HCT116 (cell line): ENCODE data around the gene IL17REL. TPM values are rescaled to one million over a fixed set of nuclear protein-coding genes. Genes with fewer than 3 reads are reported as not detected.

Experiments used
- ATAC-seq: fragments of 200-7000 bp; cut with Tn5 transposase; 2 replicates; pipeline ENCODE4 v1.9.1; 2020; ENCODE audit warnings: mild to moderate bottlenecking, moderate library complexity
- BruUV-seq: library from RNA; stranded (reverse); fragments of 400-500 nt; replicated peaks from 2 replicates; lab custom pipeline; 2021; lab: Mats Ljungman, UMichigan
- CTCF ChIA-PET: fragments of 300-600 bp; sonication (Branson Sonifier 250); formaldehyde crosslinking; loops from one replicate; lab custom pipeline; 2021; ENCODE audit warnings: antibody characterized with exemption; lab: Charles Lee
- POLR2A ChIA-PET: fragments of 300-600, 350-600 bp; sonication (Branson Sonifier 250); formaldehyde crosslinking; loops from one replicate; lab custom pipeline; 2021; ENCODE audit warnings: antibody characterized with exemption; lab: Charles Lee
- RAD21 ChIA-PET, 2 experiments: fragments of 300-600 bp; sonication (Branson Sonifier 250); formaldehyde crosslinking; loops; one replicate each; lab custom pipeline; 2023; ENCODE audit warnings: low total read pairs in 2 of 2; ENCODE audit not compliant: uncharacterized antibody in 2 of 2, unreplicated experiment in 2 of 2, low non-redundant PET in 1 of 2; lab: Charles Lee
- DNase-seq: peaks from one replicate; pipeline ENCODE4 v3.0.0-alpha.2; 2010; ENCODE audit warnings: low read depth, low spot score
- H2AFZ ChIP-seq: fragments of 200-600 bp; shearing (Covaris generic), sonication (generic); 2 replicates; pipeline ENCODE4 v1.6.1; 2017; ENCODE audit warnings: low read depth, mixed run types, mixed read lengths, antibody characterized with exemption, low read length; ENCODE audit not compliant: poor library complexity, severe bottlenecking
- H3K27ac ChIP-seq: 2 replicates; pipeline ENCODE4 v1.5.1; 2012; ENCODE audit warnings: low read depth, low read length
- H3K27me3 ChIP-seq: fragments of 200-600 bp; sonication (generic); 2 replicates; pipeline ENCODE4 v1.6.1; 2016; ENCODE audit warnings: mixed run types, low read length, mixed read lengths; ENCODE audit not compliant: insufficient read depth
- H3K36me3 ChIP-seq, 2 experiments: fragments of 200-500 bp in 1 of 2; fragments of 200-600 bp in 1 of 2; sonication (Bioruptor generic) in 1 of 2; sonication (generic) in 1 of 2; 2 replicates each; pipeline versions ENCODE4 v1.5.1 to v1.6.1; 2014 to 2016; ENCODE audit warnings: low read length in 2 of 2, inconsistent platforms in 1 of 2, mixed read lengths in 1 of 2, mixed run types in 1 of 2; ENCODE audit not compliant: insufficient read depth in 2 of 2, control insufficient read depth in 1 of 2
- H3K4me1 ChIP-seq, 2 experiments: fragments of 200-600 bp in 1 of 2; sonication (generic) in 1 of 2; 2 replicates each; pipeline versions ENCODE4 v1.5.1 to v1.6.1; 2012 to 2017; ENCODE audit warnings: low read length in 2 of 2, inconsistent platforms in 1 of 2, mild to moderate bottlenecking in 1 of 2, mixed read lengths in 1 of 2, mixed run types in 1 of 2, moderate library complexity in 1 of 2; ENCODE audit not compliant: insufficient read depth in 2 of 2, control insufficient read depth in 1 of 2
- H3K4me2 ChIP-seq: fragments of 200-600 bp; sonication (generic); 2 replicates; pipeline ENCODE4 v1.6.1; 2017; ENCODE audit warnings: mixed run types, low read length, mixed read lengths
- H3K4me3 ChIP-seq, 2 experiments: fragments of 200-600 bp in 1 of 2; sonication (generic) in 1 of 2; replicated peaks in 1 of 2; 2 replicates each; pipeline ENCODE4 v1.5.1; 2011 to 2016; ENCODE audit warnings: low read length in 2 of 2, control low read depth in 1 of 2, low read depth in 1 of 2, mild to moderate bottlenecking in 1 of 2, mixed read lengths in 1 of 2, mixed run types in 1 of 2
- H3K79me2 ChIP-seq: fragments of 200-600 bp; sonication (generic); 2 replicates; pipeline ENCODE4 v1.6.1; 2017; ENCODE audit warnings: mild to moderate bottlenecking, mixed run types, low read length, moderate library complexity, mixed read lengths; ENCODE audit not compliant: insufficient read depth
- H3K9ac ChIP-seq: fragments of 200-600 bp; sonication (generic); 2 replicates; pipeline ENCODE4 v1.6.1; 2016; ENCODE audit warnings: low read length, mixed read lengths
- H3K9me2 ChIP-seq: fragments of 200-600 bp; sonication (generic), shearing (Covaris generic); 2 replicates; pipeline ENCODE4 v1.6.1; 2017; ENCODE audit warnings: mixed run types, mild to moderate bottlenecking, moderate library complexity; ENCODE audit not compliant: insufficient read depth
- H3K9me3 ChIP-seq, 2 experiments: fragments of 200-500 bp in 1 of 2; fragments of 200-600 bp in 1 of 2; sonication (Bioruptor generic) in 1 of 2; sonication (generic) in 1 of 2; 2 replicates each; pipeline ENCODE4 v1.6.1; 2014 to 2017; ENCODE audit warnings: low read length in 2 of 2, mixed read lengths in 2 of 2, inconsistent platforms in 1 of 2, low read depth in 1 of 2, mild to moderate bottlenecking in 1 of 2, mixed run types in 1 of 2, moderate library complexity in 1 of 2; ENCODE audit not compliant: control insufficient read depth in 1 of 2, insufficient read depth in 1 of 2
- H4K20me1 ChIP-seq: fragments of 200-600 bp; sonication (generic), shearing (Covaris generic); 2 replicates; pipeline ENCODE4 v1.6.1; 2017; ENCODE audit warnings: mixed run types, mild to moderate bottlenecking, moderate library complexity; ENCODE audit not compliant: insufficient read depth
- ATF3 ChIP-seq: IDR thresholded peaks from 2 replicates; pipeline ENCODE4 v1.6.1; 2012
- CBX3 ChIP-seq: IDR thresholded peaks from 2 replicates; pipeline ENCODE4 v1.6.1; 2012; ENCODE audit warnings: low read depth
- CEBPB ChIP-seq: IDR thresholded peaks from 2 replicates; pipeline ENCODE4 v1.6.1; 2012; ENCODE audit warnings: low read depth
- CTCF ChIP-seq, 3 experiments: fragments of 200-600 bp in 1 of 3; sonication (generic) in 1 of 3; IDR thresholded peaks in 2 of 3; conservative IDR thresholded peaks in 1 of 3; 2 replicates each; pipeline ENCODE4 v1.5.1; 2012 to 2017; ENCODE audit warnings: low read depth in 2 of 3, low read length in 2 of 3, antibody characterized with exemption in 1 of 3, borderline replicate concordance in 1 of 3, control low read depth in 1 of 3, mild to moderate bottlenecking in 1 of 3, mixed read lengths in 1 of 3, mixed run types in 1 of 3, moderate library complexity in 1 of 3; ENCODE audit not compliant: insufficient read depth in 1 of 3
- EGR1 ChIP-seq: IDR thresholded peaks from 2 replicates; pipeline ENCODE4 v1.6.1; 2012; ENCODE audit warnings: low read depth
- ELF1 ChIP-seq: IDR thresholded peaks from 2 replicates; pipeline ENCODE4 v1.6.1; 2012; ENCODE audit warnings: low read depth, borderline replicate concordance
- EZH2 ChIP-seq: fragments of 200-600 bp; sonication (generic); IDR thresholded peaks from 2 replicates; pipeline ENCODE4 v1.6.1; 2017; ENCODE audit warnings: antibody characterized with exemption, mixed run types
- EZH2phosphoT487 ChIP-seq: fragments of 200-600 bp; IDR thresholded peaks from 2 replicates; pipeline ENCODE4 v1.6.1; 2018; ENCODE audit warnings: antibody characterized with exemption, borderline replicate concordance
- JUND ChIP-seq: IDR thresholded peaks from 2 replicates; pipeline ENCODE4 v1.6.1; 2012
- MAX ChIP-seq: IDR thresholded peaks from 2 replicates; pipeline ENCODE4 v1.6.1; 2012
- POLR2A ChIP-seq: IDR thresholded peaks from 2 replicates; pipeline ENCODE4 v1.7.0; 2011; ENCODE audit warnings: borderline replicate concordance; ENCODE audit not compliant: insufficient read depth, insufficient read length; ENCODE audit errors: extremely low read depth
- POLR2AphosphoS5 ChIP-seq: IDR thresholded peaks from 2 replicates; pipeline ENCODE4 v1.6.1; 2011; ENCODE audit warnings: mild to moderate bottlenecking, low read depth, low read length, moderate library complexity
- SIN3A ChIP-seq: IDR thresholded peaks from 2 replicates; pipeline ENCODE4 v1.6.1; 2012; ENCODE audit warnings: low read depth
- SP1 ChIP-seq: IDR thresholded peaks from 2 replicates; pipeline ENCODE4 v1.6.1; 2012; ENCODE audit warnings: low read depth
- SRF ChIP-seq: IDR thresholded peaks from 2 replicates; pipeline ENCODE4 v1.6.1; 2012; ENCODE audit warnings: low read depth
- TCF7L2 ChIP-seq: IDR thresholded peaks from 2 replicates; pipeline ENCODE4 v1.7.0; 2011; ENCODE audit warnings: borderline replicate concordance, inconsistent platforms; ENCODE audit not compliant: insufficient read depth, insufficient read length; ENCODE audit errors: extremely low read depth
- YY1 ChIP-seq: IDR thresholded peaks from 2 replicates; pipeline ENCODE4 v1.6.1; 2011; ENCODE audit warnings: low read length, low read depth, moderate library complexity, mild to moderate bottlenecking; ENCODE audit not compliant: insufficient replicate concordance; ENCODE audit errors: extremely low read depth
- ZBTB33 ChIP-seq: IDR thresholded peaks from 2 replicates; pipeline ENCODE4 v1.6.1; 2011; ENCODE audit warnings: mild to moderate bottlenecking, low read length, moderate library complexity; ENCODE audit not compliant: insufficient replicate concordance; ENCODE audit errors: extremely low read depth
- ZNF274 ChIP-seq: fragments of 200-500 bp; sonication (Bioruptor generic); IDR thresholded peaks from 2 replicates; pipeline ENCODE4 v1.6.1; 2014; ENCODE audit warnings: mild to moderate bottlenecking, low read depth, low read length, inconsistent platforms
- intact Hi-C: fragments of 100-400 bp; cut with micrococcal nuclease; formaldehyde crosslinking; loops from 2 replicates; pipeline ENCODE4 v1.10.0; 2022
- total RNA-seq: library from RNA; stranded (reverse); gene quantifications from one replicate; pipeline ENCODE4 v1.2.1, GENCODE V29; 2021; ENCODE audit not compliant: unreplicated experiment

Gene IL17REL
- total RNA-seq, 1 experiment from 2014 or later = not detected

GRCh38 chr22:49999063-49999945 is 13.3 kb downstream of the IL17REL start:
- intact Hi-C loops = no loop called here
- Histone ChIP-seq H3K79me2 (no peaks in the 10 kb centered on the region), H3K4me3 (no peak overlapping the region), H3K27me3 (no peaks in the 10 kb centered on the region), H3K9me3 (no peaks in the 10 kb centered on the region), H3K27ac (no peak overlapping the region), H3K9me2 (no peaks in the 10 kb centered on the region), H3K4me2 (no peak overlapping the region), H3K36me3 (no peaks in the 10 kb centered on the region), H3K9ac (no peak overlapping the region), H3K4me1 (peaks cover 0 to 7% of the 10 kb centered on the region in 2 experiments; a peak in 1 of 4 replicates), H2AFZ (no peak overlapping the region), H4K20me1 (no peaks in the 10 kb centered on the region)
- ChIA-PET POLR2A (no interaction called here), RAD21 (no interaction called here), CTCF (no interaction called here)
- DNase-seq (no peak), ATAC-seq (peak; percentile 71)
- no TSS peak for BruUV-seq
- TF ChIP-seq ELF1 (no peak), CEBPB (no peak), SRF (no peak), ZBTB33 (no peak), CBX3 (no peak), SIN3A (no peak), EZH2 (no peak), JUND (no peak), MAX (no peak), POLR2A (no peak), CTCF (IDR thresholded peaks at IDR 0.05 in 2 of 3, conservative IDR thresholded peaks at IDR 0.05 in 1 of 3; ENCODE audit: borderline replicate concordance in 1 of 3, insufficient read depth in 1 of 3, low read depth in 2 of 3, low read length in 2 of 3) (no peak), ZNF274 (no peak), TCF7L2 (no peak), YY1 (no peak), ATF3 (no peak), EGR1 (no peak), EZH2phosphoT487 (no peak), POLR2AphosphoS5 (no peak), SP1 (no peak)
